ENCODE data around the gene TSPAN5.

- TF ChIP-seq, protein P1, sequence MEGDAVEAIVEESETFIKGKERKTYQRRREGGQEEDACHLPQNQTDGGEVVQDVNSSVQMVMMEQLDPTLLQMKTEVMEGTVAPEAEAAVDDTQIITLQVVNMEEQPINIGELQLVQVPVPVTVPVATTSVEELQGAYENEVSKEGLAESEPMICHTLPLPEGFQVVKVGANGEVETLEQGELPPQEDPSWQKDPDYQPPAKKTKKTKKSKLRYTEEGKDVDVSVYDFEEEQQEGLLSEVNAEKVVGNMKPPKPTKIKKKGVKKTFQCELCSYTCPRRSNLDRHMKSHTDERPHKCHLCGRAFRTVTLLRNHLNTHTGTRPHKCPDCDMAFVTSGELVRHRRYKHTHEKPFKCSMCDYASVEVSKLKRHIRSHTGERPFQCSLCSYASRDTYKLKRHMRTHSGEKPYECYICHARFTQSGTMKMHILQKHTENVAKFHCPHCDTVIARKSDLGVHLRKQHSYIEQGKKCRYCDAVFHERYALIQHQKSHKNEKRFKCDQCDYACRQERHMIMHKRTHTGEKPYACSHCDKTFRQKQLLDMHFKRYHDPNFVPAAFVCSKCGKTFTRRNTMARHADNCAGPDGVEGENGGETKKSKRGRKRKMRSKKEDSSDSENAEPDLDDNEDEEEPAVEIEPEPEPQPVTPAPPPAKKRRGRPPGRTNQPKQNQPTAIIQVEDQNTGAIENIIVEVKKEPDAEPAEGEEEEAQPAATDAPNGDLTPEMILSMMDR (IDR thresholded peaks at IDR 0.05; ENCODE audit: poor library complexity), result no peak
- TF ChIP-seq EZH2 (IDR thresholded peaks at IDR 0.05; ENCODE audit: borderline replicate concordance), result no peak
Observed at GRCh38 chr4:98627531-98628257, 30.7 kb downstream of the TSPAN5 start.

All from hepatocyte (in vitro differentiated cells).